Progenitor cell of endocrine pancreas (in vitro differentiated cells): ENCODE data around the gene LRRC75A. TPM values are rescaled to one million over a fixed set of nuclear protein-coding genes. Genes with fewer than 3 reads are reported as not detected.

Experiments
- DNase-seq: peaks from one replicate; pipeline ENCODE4 v3.0.0; 2021; ENCODE audit warnings: low spot score; ENCODE audit not compliant: unreplicated experiment
- H3K27ac Mint-ChIP-seq: 2 replicates; pipeline ENCODE4 v1.8.0; 2021; ENCODE audit warnings: mild to moderate bottlenecking, moderate library complexity, mixed read lengths
- H3K27me3 Mint-ChIP-seq: 2 replicates; pipeline ENCODE4 v1.8.0; 2021; ENCODE audit warnings: mixed read lengths
- H3K36me3 Mint-ChIP-seq: 2 replicates; pipeline ENCODE4 v1.8.0; 2022; ENCODE audit warnings: mixed read lengths; ENCODE audit not compliant: insufficient read depth
- H3K4me1 Mint-ChIP-seq: 2 replicates; pipeline ENCODE4 v1.8.0; 2021; ENCODE audit warnings: low read depth, mixed read lengths
- H3K4me3 Mint-ChIP-seq: 2 replicates; pipeline ENCODE4 v1.8.0; 2021; ENCODE audit warnings: low read depth, mild to moderate bottlenecking, moderate library complexity, mixed read lengths
- H3K9me3 Mint-ChIP-seq: 2 replicates; pipeline ENCODE4 v1.8.0; 2021; ENCODE audit warnings: low read depth, mixed read lengths
- CTCF ChIP-seq: fragments of 200-600 bp; sonication (generic); IDR thresholded peaks from one replicate; pipeline ENCODE4 v1.5.0; 2021; ENCODE audit warnings: antibody characterized with exemption, mild to moderate bottlenecking; ENCODE audit not compliant: unreplicated experiment
- total RNA-seq: library from RNA; stranded (reverse); gene quantifications from 2 replicates; pipeline ENCODE4 v1.2.1, GENCODE V29; 2021

The LRRC75A gene
- total RNA-seq, 1 donor from 2014 or later, result 9.7 TPM

- Mint-ChIP-seq H3K27me3 (no peaks in the 10 kb centered on the region), H3K9me3 (no peaks in the 10 kb centered on the region), H3K4me3 (no peak overlapping the region), H3K4me1 (peaks cover 13% of the 10 kb centered on the region), H3K27ac (no peak overlapping the region), H3K36me3 (no peaks in the 10 kb centered on the region)
- TF ChIP-seq CTCF, result no peak
- no peak for DNase-seq
These were observed 19.5 kb downstream of the LRRC75A start for GRCh38 chr17:16472539-16472938.

GRCh38 chr17:16471295-16471694 is 20.7 kb downstream of the LRRC75A start:
- Mint-ChIP-seq H3K4me3 (no peak overlapping the region), H3K4me1 (peaks cover 13% of the 10 kb centered on the region), H3K36me3 (no peaks in the 10 kb centered on the region), H3K27ac (peak overlapping the region; percentile 62), H3K9me3 (no peaks in the 10 kb centered on the region), H3K27me3 (no peaks in the 10 kb centered on the region)
- no peak for DNase-seq
- no peak for TF ChIP-seq CTCF

GRCh38 chr17:16470265-16470664 is 21.7 kb downstream of the LRRC75A start:
- TF ChIP-seq CTCF, result no peak
- no peaks in the 10 kb centered on the region for H3K36me3 Mint-ChIP-seq
- no peaks in the 10 kb centered on the region for H3K27me3 Mint-ChIP-seq
- no peak for DNase-seq
- H3K4me3 Mint-ChIP-seq, result no peak overlapping the region
- peaks cover 11% of the 10 kb centered on the region for H3K4me1 Mint-ChIP-seq
- H3K27ac Mint-ChIP-seq, result no peak overlapping the region
- H3K9me3 Mint-ChIP-seq, result no peaks in the 10 kb centered on the region

GRCh38 chr17:16468428-16468992 is 23.5 kb downstream of the LRRC75A start:
- Mint-ChIP-seq H3K4me3 (no peak overlapping the region), H3K27me3 (no peaks in the 10 kb centered on the region), H3K4me1 (peaks cover 2% of the 10 kb centered on the region), H3K36me3 (no peaks in the 10 kb centered on the region), H3K9me3 (no peaks in the 10 kb centered on the region), H3K27ac (no peak overlapping the region)
- DNase-seq, result no peak
- no peak for TF ChIP-seq CTCF

- Mint-ChIP-seq H3K4me1 (peaks cover 2% of the 10 kb centered on the region), H3K36me3 (no peaks in the 10 kb centered on the region), H3K9me3 (no peaks in the 10 kb centered on the region), H3K4me3 (no peak overlapping the region), H3K27me3 (no peaks in the 10 kb centered on the region), H3K27ac (no peak overlapping the region)
- DNase-seq, result no peak
- no peak for TF ChIP-seq CTCF
These were observed 24.1 kb downstream of the LRRC75A start for GRCh38 chr17:16467886-16468285.
